ENCODE results near the gene KRT84. TPM values are rescaled to one million over a fixed set of nuclear protein-coding genes. Genes with fewer than 3 reads are reported as not detected.

Gene KRT84
- not detected in 2 replicates for total RNA-seq (2012; rRNA removed)

- Histone ChIP-seq H3K27me3 (ENCODE audit: control insufficient read depth, insufficient read depth, low read length) (peaks cover 76% of the 10 kb centered on the region), H3K9ac (ENCODE audit: low read depth, low read length) (no peak within 1 kb of the TSS), H3K9me3 (replicated peaks; ENCODE audit: low read length) (no peaks in the 10 kb centered on the region), H3K4me1 (ENCODE audit: control insufficient read depth, insufficient read depth, low read length) (no peaks in the 10 kb centered on the region), H3K36me3 (ENCODE audit: insufficient read depth, low read length) (no peaks in the 10 kb centered on the region), H3K4me3 (ENCODE audit: low read length) (no peak within 1 kb of the TSS), H3K4me2 (ENCODE audit: low read length) (no peak within 1 kb of the TSS)
Measured at GRCh38 chr12:52385226-52385702, at the start of gene KRT84. Gene KRT84, minus strand, starts transcription at chr12:52385652. Its CDS starts 67 bp downstream, at chr12:52385585.

DNA sequence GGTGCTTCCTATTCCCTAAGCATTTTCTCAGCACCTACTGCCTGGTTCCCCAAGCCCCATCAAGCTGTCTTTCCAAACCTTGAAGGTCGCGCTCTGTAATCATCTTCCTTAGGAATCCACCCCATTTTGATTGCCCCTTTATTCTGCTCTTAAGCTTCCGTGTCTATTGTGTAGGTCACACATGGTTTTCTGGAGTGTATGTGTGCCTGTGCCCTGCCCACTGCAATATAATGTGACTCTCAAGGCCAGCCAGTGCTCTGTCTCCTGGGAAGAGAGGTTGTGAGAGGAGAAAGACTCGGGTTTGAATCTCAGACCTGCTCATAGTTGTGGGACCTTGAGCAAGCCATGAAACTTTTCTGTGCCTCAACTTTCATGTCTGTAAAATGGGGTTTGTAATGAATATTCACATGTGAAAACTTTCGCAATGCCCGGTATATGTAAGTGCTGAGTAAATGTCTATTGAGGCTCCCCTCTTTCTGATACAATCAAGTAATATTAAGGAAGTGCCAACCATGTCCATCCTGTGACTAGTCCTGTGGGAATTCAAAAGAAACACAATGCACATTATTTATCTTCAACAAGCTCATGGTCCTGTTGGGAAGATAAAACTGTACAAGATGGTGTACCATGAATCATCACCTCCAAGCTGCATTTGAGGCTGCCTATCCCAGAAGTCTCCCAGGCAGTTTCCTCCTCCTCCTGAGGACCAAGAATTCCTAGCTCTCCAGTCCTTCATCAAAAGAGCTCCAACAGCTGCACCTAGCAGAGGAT lies 49.5 kb upstream of the KRT84 start:
- no peaks in the 10 kb centered on the region for H3K4me1 ChIP-seq (ENCODE audit: control insufficient read depth, insufficient read depth, low read length)
- no peak overlapping the region for H3K9ac ChIP-seq (ENCODE audit: low read depth, low read length)

DNA sequence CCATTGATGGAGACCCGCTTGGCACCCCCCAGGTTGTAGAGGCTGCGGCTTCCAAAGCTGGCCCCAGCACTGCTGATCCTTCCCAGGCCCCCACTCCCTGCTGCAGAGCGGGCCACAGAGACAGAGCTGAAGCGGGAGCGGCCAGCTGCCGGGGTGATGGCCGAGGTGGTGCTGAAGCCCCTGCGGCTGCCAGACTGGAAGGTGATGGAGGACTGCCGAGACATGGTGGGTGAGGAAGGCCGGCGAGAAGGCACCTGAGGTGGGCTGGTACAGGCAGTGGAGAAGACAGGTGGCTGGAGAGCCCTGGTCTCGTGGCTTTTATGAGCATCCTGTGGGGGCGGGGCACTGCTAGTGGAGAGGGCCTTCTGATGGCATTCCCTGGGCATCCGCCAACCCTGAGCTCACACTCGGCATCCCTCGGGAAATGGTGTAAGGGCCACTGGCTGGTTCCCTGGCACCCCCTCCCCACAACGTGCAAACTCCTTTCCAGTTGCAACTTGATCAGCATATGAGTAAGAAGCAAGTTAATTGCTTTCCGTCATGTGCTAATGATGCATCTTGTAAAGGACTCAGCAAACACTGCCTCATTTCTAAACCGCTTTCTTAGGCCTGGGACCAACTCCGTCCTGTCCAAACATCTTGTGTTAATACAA lies 48.8 kb upstream of the KRT84 start, which contains the start of gene KRT75:
Gene KRT75, minus strand, starts transcription at position 291 of the 653 bp plus-strand sequence. Its CDS starts 67 bp downstream, at position 224.
- H3K9ac ChIP-seq (ENCODE audit: low read depth, low read length): no peak within 1 kb of the TSS
- H3K4me2 ChIP-seq (ENCODE audit: low read length): no peak within 1 kb of the TSS
- H3K4me3 ChIP-seq (ENCODE audit: low read length): no peak within 1 kb of the TSS
- no peaks in the 10 kb centered on the region for H3K36me3 ChIP-seq (ENCODE audit: insufficient read depth, low read length)
- peaks cover 79% of the 10 kb centered on the region for H3K27me3 ChIP-seq (ENCODE audit: control insufficient read depth, insufficient read depth, low read length)
- H3K9me3 ChIP-seq (replicated peaks; ENCODE audit: low read length): no peaks in the 10 kb centered on the region
- no peaks in the 10 kb centered on the region for H3K4me1 ChIP-seq (ENCODE audit: control insufficient read depth, insufficient read depth, low read length)

More for the DNA sequence above, 49.5 kb upstream of the KRT84 start:
- Histone ChIP-seq H3K4me2 (ENCODE audit: low read length) (no peak overlapping the region), H3K36me3 (ENCODE audit: insufficient read depth, low read length) (no peaks in the 10 kb centered on the region), H3K4me3 (ENCODE audit: low read length) (no peak overlapping the region), H3K27me3 (ENCODE audit: control insufficient read depth, insufficient read depth, low read length) (peaks cover 76% of the 10 kb centered on the region), H3K9me3 (replicated peaks; ENCODE audit: low read length) (no peaks in the 10 kb centered on the region)

DNA sequence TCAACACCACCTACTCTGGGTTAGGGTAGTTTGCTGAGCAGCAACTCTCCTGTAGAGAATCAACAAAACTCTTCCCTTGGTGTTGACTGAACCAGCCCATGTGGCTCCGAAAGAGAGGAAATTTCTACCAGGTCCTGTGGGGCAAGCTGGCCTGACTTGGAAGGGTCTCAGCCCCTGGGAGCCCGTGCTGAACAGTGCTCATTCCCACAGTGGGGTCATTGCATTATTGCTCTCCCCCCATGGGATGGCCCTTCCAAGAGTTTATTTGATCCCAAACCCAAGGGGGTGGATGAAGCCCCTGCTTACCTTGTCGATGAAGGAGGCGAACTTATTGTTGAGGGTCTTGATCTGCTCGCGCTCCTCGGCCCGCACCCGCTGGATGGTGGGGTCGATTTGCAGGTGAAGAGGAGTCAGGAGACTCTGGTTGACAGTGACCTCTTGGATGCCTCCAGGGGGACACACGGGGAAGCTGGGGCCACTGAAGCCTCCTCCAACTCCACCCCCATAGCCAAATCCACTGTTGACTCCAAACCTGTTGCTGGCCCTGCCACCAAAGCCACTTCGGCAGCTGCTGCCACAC lies 48.1 kb upstream of the KRT84 start:
- Histone ChIP-seq H3K4me1 (ENCODE audit: control insufficient read depth, insufficient read depth, low read length) (no peaks in the 10 kb centered on the region), H3K27me3 (ENCODE audit: control insufficient read depth, insufficient read depth, low read length) (peaks cover 82% of the 10 kb centered on the region), H3K9me3 (replicated peaks; ENCODE audit: low read length) (no peaks in the 10 kb centered on the region), H3K36me3 (ENCODE audit: insufficient read depth, low read length) (no peaks in the 10 kb centered on the region), H3K4me2 (ENCODE audit: low read length) (no peak overlapping the region), H3K9ac (ENCODE audit: low read depth, low read length) (no peak overlapping the region), H3K4me3 (ENCODE audit: low read length) (no peak overlapping the region)

DNA sequence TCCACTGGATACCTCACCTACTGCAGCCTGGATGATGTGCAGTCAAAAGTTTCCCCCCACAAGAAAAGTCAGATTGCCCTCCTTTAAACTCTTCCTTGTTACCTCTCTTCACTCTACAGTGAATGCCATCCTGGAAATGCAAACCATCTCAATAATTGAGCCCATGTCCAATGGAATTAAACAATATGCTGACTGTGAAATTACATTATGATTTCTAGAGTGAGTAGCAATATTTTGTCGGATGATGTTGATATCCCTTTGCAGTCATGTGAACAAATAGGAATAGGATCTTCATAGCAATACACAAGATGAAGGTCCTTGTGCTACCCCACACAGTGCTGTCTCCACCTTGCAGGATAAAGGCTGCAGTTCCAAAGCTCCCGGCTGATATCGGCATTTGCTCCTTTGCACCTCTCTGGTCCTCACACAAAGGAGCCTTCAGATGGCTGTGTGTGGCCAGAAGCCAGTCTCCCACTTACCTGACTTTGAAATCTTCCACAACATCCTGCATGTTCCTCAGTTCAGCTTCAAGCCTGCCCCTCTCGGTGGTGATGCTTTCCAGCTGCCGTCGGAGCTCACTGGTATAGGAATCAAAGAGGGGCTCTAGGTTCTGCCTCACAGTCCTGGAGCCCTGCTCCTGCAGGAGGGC lies 47.2 kb upstream of the KRT84 start:
- Histone ChIP-seq H3K4me3 (ENCODE audit: low read length) (no peak overlapping the region), H3K36me3 (ENCODE audit: insufficient read depth, low read length) (no peaks in the 10 kb centered on the region), H3K9ac (ENCODE audit: low read depth, low read length) (no peak overlapping the region), H3K27me3 (ENCODE audit: control insufficient read depth, insufficient read depth, low read length) (peaks cover 86% of the 10 kb centered on the region), H3K4me2 (ENCODE audit: low read length) (no peak overlapping the region), H3K4me1 (ENCODE audit: control insufficient read depth, insufficient read depth, low read length) (no peaks in the 10 kb centered on the region), H3K9me3 (replicated peaks; ENCODE audit: low read length) (no peaks in the 10 kb centered on the region)

DNA sequence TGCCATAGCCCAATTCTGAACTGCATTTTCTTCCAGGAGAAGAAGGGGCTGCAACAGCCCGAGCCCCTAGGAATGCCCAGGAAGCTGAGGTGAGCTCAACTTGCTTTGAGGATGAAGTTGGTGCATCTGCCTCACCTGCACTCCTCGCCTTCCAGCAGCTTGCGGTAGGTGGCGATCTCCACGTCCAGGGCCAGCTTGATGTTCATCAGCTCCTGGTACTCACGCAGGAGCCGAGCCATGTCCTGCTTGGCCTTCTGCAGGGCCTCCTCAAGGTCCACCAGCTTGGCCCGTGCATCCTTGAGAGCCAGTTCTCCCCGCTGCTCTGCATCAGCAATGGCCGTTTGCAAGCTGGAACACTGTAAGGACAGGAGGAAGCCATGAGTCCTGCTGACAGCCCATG lies 42.7 kb upstream of the KRT84 start:
- Histone ChIP-seq H3K27me3 (ENCODE audit: control insufficient read depth, insufficient read depth, low read length) (peaks cover 94% of the 10 kb centered on the region), H3K4me2 (ENCODE audit: low read length) (no peak overlapping the region), H3K9me3 (replicated peaks; ENCODE audit: low read length) (no peaks in the 10 kb centered on the region), H3K9ac (ENCODE audit: low read depth, low read length) (no peak overlapping the region), H3K4me3 (ENCODE audit: low read length) (no peak overlapping the region), H3K4me1 (ENCODE audit: control insufficient read depth, insufficient read depth, low read length) (no peaks in the 10 kb centered on the region), H3K36me3 (ENCODE audit: insufficient read depth, low read length) (no peaks in the 10 kb centered on the region)

GRCh38 chr12:52427083-52427482 lies 41.6 kb upstream of the KRT84 start:
- H3K9me3 ChIP-seq (replicated peaks; ENCODE audit: low read length): no peaks in the 10 kb centered on the region
- H3K4me2 ChIP-seq (ENCODE audit: low read length): no peak overlapping the region
- H3K36me3 ChIP-seq (ENCODE audit: insufficient read depth, low read length): no peaks in the 10 kb centered on the region
- H3K4me3 ChIP-seq (ENCODE audit: low read length): no peak overlapping the region
- H3K27me3 ChIP-seq (ENCODE audit: control insufficient read depth, insufficient read depth, low read length): peaks cover 93% of the 10 kb centered on the region
- H3K4me1 ChIP-seq (ENCODE audit: control insufficient read depth, insufficient read depth, low read length): no peaks in the 10 kb centered on the region
- no peak overlapping the region for H3K9ac ChIP-seq (ENCODE audit: low read depth, low read length)

- Histone ChIP-seq H3K9me3 (replicated peaks; ENCODE audit: low read length) (no peaks in the 10 kb centered on the region), H3K9ac (ENCODE audit: low read depth, low read length) (no peak overlapping the region), H3K27me3 (ENCODE audit: control insufficient read depth, insufficient read depth, low read length) (peaks cover 93% of the 10 kb centered on the region), H3K36me3 (ENCODE audit: insufficient read depth, low read length) (no peaks in the 10 kb centered on the region), H3K4me3 (ENCODE audit: low read length) (no peak overlapping the region), H3K4me1 (ENCODE audit: control insufficient read depth, insufficient read depth, low read length) (no peaks in the 10 kb centered on the region), H3K4me2 (ENCODE audit: low read length) (no peak overlapping the region)
Measured at GRCh38 chr12:52426034-52426433, 40.6 kb upstream of the KRT84 start.

DNA sequence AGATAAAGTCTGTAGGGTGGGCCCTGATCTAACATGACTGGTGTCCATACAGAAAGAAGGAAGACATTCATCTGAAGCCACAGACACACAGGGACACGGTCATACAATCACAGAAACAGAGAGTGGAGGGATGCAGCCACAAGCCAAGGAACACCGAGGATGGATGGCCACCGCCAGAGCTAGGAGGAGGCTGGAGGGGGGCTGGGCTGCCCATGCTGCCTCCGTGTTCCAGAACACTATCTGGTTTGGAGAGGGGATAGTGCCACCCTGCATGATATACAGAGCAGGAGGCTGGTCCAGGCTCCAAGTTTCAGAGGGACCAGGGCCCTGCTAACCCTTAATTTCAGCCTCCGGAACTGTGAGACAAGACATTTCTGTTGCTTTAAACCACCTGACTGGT lies 40.0 kb upstream of the KRT84 start:
- H3K4me2 ChIP-seq (ENCODE audit: low read length): no peak overlapping the region
- no peak overlapping the region for H3K4me3 ChIP-seq (ENCODE audit: low read length)
- H3K9ac ChIP-seq (ENCODE audit: low read depth, low read length): no peak overlapping the region
- H3K27me3 ChIP-seq (ENCODE audit: control insufficient read depth, insufficient read depth, low read length): peaks cover 87% of the 10 kb centered on the region
- H3K4me1 ChIP-seq (ENCODE audit: control insufficient read depth, insufficient read depth, low read length): no peaks in the 10 kb centered on the region
- no peaks in the 10 kb centered on the region for H3K36me3 ChIP-seq (ENCODE audit: insufficient read depth, low read length)
- no peaks in the 10 kb centered on the region for H3K9me3 ChIP-seq (replicated peaks; ENCODE audit: low read length)

DNA sequence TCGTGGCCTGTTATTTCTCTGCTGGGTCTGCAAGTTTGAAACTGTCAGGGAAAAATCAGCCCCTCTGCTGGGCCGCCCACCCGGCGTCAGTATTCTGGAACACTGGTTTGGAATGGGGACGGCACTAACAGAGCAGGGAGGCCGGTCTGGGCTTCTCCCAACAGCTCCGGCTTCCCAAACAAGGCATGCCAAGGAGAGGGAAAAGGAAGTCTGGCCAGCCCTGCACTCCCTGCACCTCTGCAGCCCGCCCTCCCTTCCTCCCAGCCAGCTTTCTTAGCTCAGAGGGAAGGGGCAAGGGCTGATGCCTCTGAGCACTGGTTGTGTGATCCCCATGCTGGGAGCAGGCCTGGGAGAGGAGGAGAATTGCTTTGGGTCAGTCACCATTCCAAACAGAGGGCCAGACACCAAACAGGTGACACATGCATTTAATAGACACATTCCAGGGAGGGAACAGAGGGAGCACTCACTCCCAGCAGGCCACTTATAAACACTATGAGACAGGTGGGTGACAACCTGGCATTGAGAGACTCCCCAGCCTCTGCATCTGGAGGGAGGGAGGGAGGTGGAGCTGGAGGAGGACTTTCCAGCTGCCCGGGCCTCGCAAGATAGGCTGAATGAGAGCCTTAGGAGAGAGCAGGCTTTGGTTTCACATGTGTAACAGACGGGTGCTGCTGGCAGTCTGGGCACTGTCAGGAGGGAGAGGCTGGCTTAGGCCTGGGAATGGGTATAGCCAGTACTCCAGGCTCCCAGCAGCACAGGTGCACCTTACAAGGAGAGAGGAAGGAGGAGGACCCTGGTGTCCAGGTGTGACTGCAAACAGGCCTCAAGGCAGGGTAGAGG lies 38.4 kb upstream of the KRT84 start:
- H3K4me2 ChIP-seq (ENCODE audit: low read length): no peak overlapping the region
- H3K9me3 ChIP-seq (replicated peaks; ENCODE audit: low read length): no peaks in the 10 kb centered on the region
- H3K36me3 ChIP-seq (ENCODE audit: insufficient read depth, low read length): no peaks in the 10 kb centered on the region
- H3K9ac ChIP-seq (ENCODE audit: low read depth, low read length): no peak overlapping the region
- H3K27me3 ChIP-seq (ENCODE audit: control insufficient read depth, insufficient read depth, low read length): peaks cover 79% of the 10 kb centered on the region
- H3K4me3 ChIP-seq (ENCODE audit: low read length): no peak overlapping the region
- H3K4me1 ChIP-seq (ENCODE audit: control insufficient read depth, insufficient read depth, low read length): no peaks in the 10 kb centered on the region

Measured in skeletal muscle satellite cell (primary cell).